Measurements from ENCODE around the gene NSUN2.

Gene NSUN2

GRCh38 chr5:6579535-6579934 lies 53.3 kb downstream of the NSUN2 start:
- TF ChIP-seq EZH2phosphoT487 (IDR thresholded peaks at IDR 0.05; ENCODE audit: borderline replicate concordance, low read length) (no peak), CTCF (IDR thresholded peaks at IDR 0.05; ENCODE audit: low read depth, low read length, poor library complexity, severe bottlenecking) (no peak)

GRCh38 chr5:6578676-6579343 lies 54.0 kb downstream of the NSUN2 start:
- Histone ChIP-seq H3F3A (ENCODE audit: control insufficient read depth, insufficient read depth) (no peaks in the 10 kb centered on the region), H3K27me3 (ENCODE audit: control insufficient read depth, low read length) (peaks cover 21% of the 10 kb centered on the region), H3K4me1 (ENCODE audit: control insufficient read depth, low read length) (no peaks in the 10 kb centered on the region), H3K4me3 (ENCODE audit: low read length) (no peak overlapping the region), H3K27ac (ENCODE audit: low read depth, low read length) (no peak overlapping the region), H3K4me2 (ENCODE audit: low read length) (no peak overlapping the region), H3K9me2 (replicated peaks; ENCODE audit: control insufficient read depth, low read length) (no peaks in the 10 kb centered on the region), H3K79me2 (ENCODE audit: control insufficient read depth, low read length) (no peaks in the 10 kb centered on the region), H3K36me3 (ENCODE audit: control insufficient read depth, low read length) (no peaks in the 10 kb centered on the region), H3K9me3 (ENCODE audit: control insufficient read depth, insufficient read depth, low read length) (no peaks in the 10 kb centered on the region), H4K20me1 (ENCODE audit: control insufficient read depth, insufficient read depth, low read depth, low read length) (no peaks in the 10 kb centered on the region)
- TF ChIP-seq EZH2phosphoT487 (IDR thresholded peaks at IDR 0.05; ENCODE audit: borderline replicate concordance, low read length) (no peak), CTCF (IDR thresholded peaks at IDR 0.05; ENCODE audit: low read depth, low read length, poor library complexity, severe bottlenecking) (no peak)

More at GRCh38 chr5:6579535-6579934, 53.3 kb downstream of the NSUN2 start:
- Histone ChIP-seq H3K4me1 (ENCODE audit: control insufficient read depth, low read length) (no peaks in the 10 kb centered on the region), H4K20me1 (ENCODE audit: control insufficient read depth, insufficient read depth, low read depth, low read length) (no peaks in the 10 kb centered on the region), H3K9me2 (replicated peaks; ENCODE audit: control insufficient read depth, low read length) (no peaks in the 10 kb centered on the region), H3K9me3 (ENCODE audit: control insufficient read depth, insufficient read depth, low read length) (no peaks in the 10 kb centered on the region), H3K27me3 (ENCODE audit: control insufficient read depth, low read length) (peaks cover 27% of the 10 kb centered on the region), H3K27ac (ENCODE audit: low read depth, low read length) (no peak overlapping the region), H3K4me2 (ENCODE audit: low read length) (no peak overlapping the region), H3F3A (ENCODE audit: control insufficient read depth, insufficient read depth) (no peaks in the 10 kb centered on the region), H3K79me2 (ENCODE audit: control insufficient read depth, low read length) (no peaks in the 10 kb centered on the region), H3K4me3 (ENCODE audit: low read length) (no peak overlapping the region), H3K36me3 (ENCODE audit: control insufficient read depth, low read length) (no peaks in the 10 kb centered on the region)

GRCh38 chr5:6576861-6577501 lies 55.9 kb downstream of the NSUN2 start:
- H3K36me3 ChIP-seq (ENCODE audit: control insufficient read depth, low read length) = no peaks in the 10 kb centered on the region
- no peak overlapping the region for H3K4me3 ChIP-seq (ENCODE audit: low read length)
- H3K27ac ChIP-seq (ENCODE audit: low read depth, low read length) = no peak overlapping the region
- no peak overlapping the region for H3K4me2 ChIP-seq (ENCODE audit: low read length)
- H3F3A ChIP-seq (ENCODE audit: control insufficient read depth, insufficient read depth) = no peaks in the 10 kb centered on the region
- H3K9me2 ChIP-seq (replicated peaks; ENCODE audit: control insufficient read depth, low read length) = no peaks in the 10 kb centered on the region
- H3K27me3 ChIP-seq (ENCODE audit: control insufficient read depth, low read length) = 0 out of 2 replicates have a peak, but pooled peaks cover 7% of the 10 kb centered on the region
- no peaks in the 10 kb centered on the region for H4K20me1 ChIP-seq (ENCODE audit: control insufficient read depth, insufficient read depth, low read depth, low read length)
- H3K9me3 ChIP-seq (ENCODE audit: control insufficient read depth, insufficient read depth, low read length) = no peaks in the 10 kb centered on the region
- H3K4me1 ChIP-seq (ENCODE audit: control insufficient read depth, low read length) = no peaks in the 10 kb centered on the region
- no peaks in the 10 kb centered on the region for H3K79me2 ChIP-seq (ENCODE audit: control insufficient read depth, low read length)
- peak; percentile 60 for TF ChIP-seq CTCF (IDR thresholded peaks at IDR 0.05; ENCODE audit: low read depth, low read length, poor library complexity, severe bottlenecking)
- TF ChIP-seq EZH2phosphoT487 (IDR thresholded peaks at IDR 0.05; ENCODE audit: borderline replicate concordance, low read length) = no peak

Measured in DOHH2 (cell line).